Neural cell (in vitro differentiated cells): ENCODE results near the gene TUBG1.

Experiments
- CTCF ChIP-seq: fragments of 450-650 bp; IDR thresholded peaks from 2 replicates; pipeline ENCODE4 v1.5.1; 2014; ENCODE audit warnings: antibody characterized with exemption, mild to moderate bottlenecking, moderate library complexity; ENCODE audit not compliant: poor library complexity, severe bottlenecking
- EP300 ChIP-seq: fragments of 450-650 bp; conservative IDR thresholded peaks from 2 replicates; pipeline ENCODE4 v1.6.1; 2014; ENCODE audit warnings: antibody characterized with exemption, mild to moderate bottlenecking, moderate library complexity; ENCODE audit not compliant: poor library complexity, severe bottlenecking
- EZH2 ChIP-seq: fragments of 200-600, 300-800 bp; shearing (Covaris generic), sonication (generic); IDR thresholded peaks from 2 replicates; pipeline ENCODE4 v1.6.1; 2014; ENCODE audit warnings: antibody characterized with exemption, low read length, borderline replicate concordance, mild to moderate bottlenecking; ENCODE audit not compliant: insufficient read depth, poor library complexity, severe bottlenecking
- MXI1 ChIP-seq: fragments of 450-650 bp; conservative IDR thresholded peaks from 2 replicates; pipeline ENCODE4 v1.6.1; 2014; ENCODE audit warnings: antibody characterized with exemption, mild to moderate bottlenecking; ENCODE audit not compliant: poor library complexity, severe bottlenecking
- POLR2AphosphoS5 ChIP-seq: IDR thresholded peaks from 2 replicates; pipeline ENCODE4 v1.6.1; 2012
- REST ChIP-seq: IDR thresholded peaks from 2 replicates; pipeline ENCODE4 v1.6.1; 2012; ENCODE audit warnings: borderline replicate concordance
- TAF1 ChIP-seq: IDR thresholded peaks from 2 replicates; pipeline ENCODE4 v1.6.1; 2012; ENCODE audit warnings: low read depth

GRCh38 chr17:42590886-42591285 is 18.6 kb upstream of the TUBG1 start:
- TF ChIP-seq CTCF (no peak), EZH2 (no peak), POLR2AphosphoS5 (no peak), MXI1 (no peak), EP300 (no peak), REST (no peak), TAF1 (no peak)
